Measurements from ENCODE around the gene AMY2A.
"Not testable (repeated sequence)": the region's sequence is repeated elsewhere in the genome, so short reads cannot be mapped to it uniquely, and the experiment has no call there.

GRCh38 chr1:103627436-103627835 lies 10.2 kb downstream of the AMY2A start:
- TF ChIP-seq CTCF (conservative IDR thresholded peaks at IDR 0.05; ENCODE audit: low read depth in 2 of 2); JUNB (IDR thresholded peaks at IDR 0.05; ENCODE audit: unreplicated experiment); REST (IDR thresholded peaks at IDR 0.05; ENCODE audit: unreplicated experiment); EZH2 (IDR thresholded peaks at IDR 0.05; ENCODE audit: low read depth, unreplicated experiment); NANOG (IDR thresholded peaks at IDR 0.05; ENCODE audit: borderline replicate concordance); ZNF114 (CRISPR knock-in tag; IDR thresholded peaks at IDR 0.05); ZNF331 (CRISPR knock-in tag; IDR thresholded peaks at IDR 0.05; ENCODE audit: low read depth); POLR2AphosphoS5 (IDR thresholded peaks at IDR 0.05; ENCODE audit: low read depth): not testable (repeated sequence)
